NAMALWA (cell line): Measurements from ENCODE around the gene ACVRL1.
A peak's percentile ranks its signal among the peaks of the same experiment; 100 is the strongest.

Experiments used
- DNase-seq: peaks from one replicate; pipeline ENCODE4 v3.0.0-alpha.2; 2015; ENCODE audit warnings: low spot score

The ACVRL1 gene

DNA sequence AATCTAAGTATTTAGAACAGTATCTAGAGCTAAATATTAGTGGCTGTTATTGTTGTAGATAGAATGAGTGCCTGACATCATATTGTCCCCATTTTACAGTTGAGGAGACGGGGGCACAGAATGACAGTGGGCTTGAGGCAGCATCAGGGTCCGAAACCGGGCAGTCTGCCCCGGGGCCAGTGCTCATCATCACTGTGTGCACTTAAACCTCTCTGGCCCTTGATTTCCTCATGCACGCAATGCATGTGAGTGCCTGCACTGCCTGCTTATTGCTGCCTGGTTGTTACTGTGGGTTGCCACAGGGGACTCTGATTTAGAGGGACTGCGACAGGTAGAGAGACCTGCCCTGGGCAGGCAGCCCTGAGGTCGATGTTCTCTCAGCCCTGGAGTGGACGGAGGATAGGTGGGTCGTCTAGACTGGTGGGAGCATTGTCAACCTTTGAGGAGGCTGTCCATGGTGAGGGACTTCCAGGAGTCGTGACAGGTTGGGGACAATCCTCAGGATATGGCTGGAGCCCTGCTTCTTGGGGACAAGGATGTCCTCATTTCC is 9.8 kb downstream of the ACVRL1 start:
- no peak for DNase-seq

DNA sequence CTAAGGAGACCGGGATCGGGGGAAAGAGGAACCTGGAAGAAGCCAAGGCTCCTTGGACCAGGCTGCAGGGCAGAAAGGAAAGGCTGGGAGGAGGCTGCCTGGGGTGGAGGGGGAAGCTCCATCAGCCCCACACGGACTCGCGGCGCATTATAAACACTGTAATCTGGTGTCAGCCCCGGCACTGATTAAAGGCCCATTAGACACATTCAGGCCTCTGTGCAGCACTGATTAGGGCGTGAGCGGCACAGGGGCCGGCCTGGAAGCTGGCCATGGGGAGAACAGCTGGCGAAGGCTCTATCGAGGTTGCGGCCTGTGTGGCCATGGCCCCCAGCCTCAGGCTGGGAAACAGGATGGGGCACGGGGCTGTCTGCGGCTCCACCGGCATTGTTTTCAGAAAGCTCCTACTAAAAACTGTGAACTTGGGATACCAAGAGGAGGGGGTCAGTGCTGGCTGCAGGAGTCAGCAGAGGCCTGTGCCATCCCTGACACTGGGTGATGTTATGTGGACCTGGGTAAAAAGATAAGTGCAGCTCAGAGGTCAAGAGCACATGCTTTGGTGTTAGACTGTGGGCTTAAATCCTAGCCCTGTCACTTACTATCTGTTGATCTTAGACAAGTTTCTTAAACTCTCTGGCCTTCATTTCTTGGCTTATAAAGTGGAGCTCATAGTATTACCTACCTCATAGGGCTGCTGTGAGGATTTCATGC is 10.6 kb downstream of the ACVRL1 start:
- no peak for DNase-seq

DNA sequence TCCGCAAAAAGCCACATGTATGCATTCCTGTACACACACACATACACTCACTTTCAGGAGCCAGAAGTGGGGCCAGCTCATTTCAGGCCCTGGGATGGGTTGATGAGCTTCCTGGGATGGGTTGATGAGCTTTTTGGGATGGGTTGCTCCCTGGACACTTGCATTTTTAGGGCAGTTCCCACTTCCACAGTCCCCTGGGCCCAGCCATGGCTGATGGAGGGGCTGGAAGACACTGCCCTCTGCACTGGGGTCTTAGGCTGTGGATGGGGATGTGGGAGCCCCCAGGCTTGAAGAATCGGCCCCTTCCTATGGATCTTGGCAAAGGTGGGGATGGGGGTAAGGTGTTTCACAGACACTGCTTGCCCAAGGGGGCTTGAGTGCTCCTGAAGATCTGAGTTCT is 12.7 kb downstream of the ACVRL1 start:
- DNase-seq: no peak

DNA sequence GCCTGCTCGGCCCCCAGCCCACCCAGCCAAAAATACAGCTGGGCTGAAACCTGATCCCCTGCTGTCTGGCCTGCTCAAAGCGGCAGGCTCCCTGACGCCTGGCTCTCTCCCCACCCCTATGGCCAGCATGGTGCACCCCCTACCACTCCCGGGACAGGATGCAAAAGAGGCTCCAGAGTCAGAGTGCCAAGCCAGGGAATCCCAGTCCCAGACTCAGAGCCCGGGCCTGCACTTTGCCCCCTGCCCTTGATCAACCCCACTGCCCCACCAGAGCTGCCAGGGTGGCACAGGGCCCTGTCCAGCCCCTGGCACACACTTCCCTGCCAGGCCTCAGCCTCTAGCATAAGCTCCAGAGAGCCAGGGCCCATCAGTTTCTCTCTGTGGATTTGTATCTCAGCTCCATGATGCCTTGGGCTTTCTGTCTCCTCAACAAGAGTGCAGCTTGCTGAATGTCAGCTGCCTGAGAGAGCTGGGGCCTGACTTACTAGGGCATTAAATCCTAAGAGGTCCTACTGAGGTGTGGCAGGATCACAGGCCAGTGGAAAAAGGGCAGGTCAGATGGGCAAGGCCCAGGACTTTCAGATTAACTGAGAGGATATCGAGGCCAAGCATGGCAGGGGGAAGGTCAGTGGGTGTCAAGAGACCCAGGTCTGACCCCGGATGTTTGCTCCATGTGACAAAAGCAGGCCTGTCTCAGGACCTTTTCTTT is 13.9 kb downstream of the ACVRL1 start:
- no peak for DNase-seq

DNA sequence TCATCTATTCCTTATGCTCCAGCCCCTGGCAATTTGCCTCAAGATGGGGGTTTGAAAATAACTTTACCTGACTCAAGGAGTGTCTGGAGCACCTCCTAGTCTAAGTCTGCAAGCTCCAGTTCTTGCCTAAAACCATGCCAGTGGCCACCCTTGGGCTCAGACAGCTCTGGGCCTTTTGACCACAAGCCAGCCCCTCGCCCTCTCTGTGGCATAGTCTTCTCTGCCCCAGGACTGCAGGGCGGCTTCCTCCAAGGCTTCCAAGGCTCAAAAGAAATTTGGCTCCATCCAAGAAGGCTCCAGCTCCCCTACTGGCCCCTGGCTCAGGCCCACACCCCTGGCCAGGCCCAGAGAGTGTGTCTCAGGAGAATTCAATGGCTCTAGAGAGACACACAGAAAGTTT is 14.8 kb downstream of the ACVRL1 start:
- DNase-seq: no peak

DNA sequence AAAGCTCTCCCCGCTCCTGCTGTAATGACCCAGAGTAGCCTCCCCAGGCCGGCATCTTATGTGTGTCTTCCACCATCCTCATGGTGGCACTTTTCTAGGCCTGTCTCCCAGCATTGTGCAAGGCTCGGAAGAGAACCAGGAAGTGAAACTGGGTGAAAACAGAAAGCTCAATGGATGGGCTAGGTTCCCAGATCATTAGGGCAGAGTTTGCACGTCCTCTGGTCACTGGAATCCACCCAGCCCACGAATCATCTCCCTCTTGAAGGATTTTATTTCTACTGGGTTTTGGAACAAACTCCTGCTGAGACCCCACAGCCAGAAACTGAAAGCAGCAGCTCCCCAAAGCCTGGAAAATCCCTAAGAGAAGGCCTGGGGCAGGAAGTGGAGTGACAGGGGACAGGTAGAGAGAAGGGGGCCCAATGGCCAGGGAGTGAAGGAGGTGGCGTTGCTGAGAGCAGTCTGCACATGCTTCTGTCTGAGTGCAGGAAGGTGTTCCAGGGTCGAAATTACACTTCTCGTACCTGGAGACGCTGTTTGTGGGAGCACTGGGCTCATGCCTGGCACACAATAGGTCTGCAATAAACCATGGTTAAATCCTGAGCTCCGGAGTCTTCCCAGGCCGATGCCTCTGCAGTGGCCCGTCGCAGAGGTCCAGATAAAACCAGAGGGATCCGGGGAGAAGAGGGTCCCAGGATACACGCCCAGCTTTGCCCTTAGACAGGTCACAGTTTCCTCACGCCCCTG is 15.6 kb downstream of the ACVRL1 start:
- DNase-seq: peak; percentile 43

DNA sequence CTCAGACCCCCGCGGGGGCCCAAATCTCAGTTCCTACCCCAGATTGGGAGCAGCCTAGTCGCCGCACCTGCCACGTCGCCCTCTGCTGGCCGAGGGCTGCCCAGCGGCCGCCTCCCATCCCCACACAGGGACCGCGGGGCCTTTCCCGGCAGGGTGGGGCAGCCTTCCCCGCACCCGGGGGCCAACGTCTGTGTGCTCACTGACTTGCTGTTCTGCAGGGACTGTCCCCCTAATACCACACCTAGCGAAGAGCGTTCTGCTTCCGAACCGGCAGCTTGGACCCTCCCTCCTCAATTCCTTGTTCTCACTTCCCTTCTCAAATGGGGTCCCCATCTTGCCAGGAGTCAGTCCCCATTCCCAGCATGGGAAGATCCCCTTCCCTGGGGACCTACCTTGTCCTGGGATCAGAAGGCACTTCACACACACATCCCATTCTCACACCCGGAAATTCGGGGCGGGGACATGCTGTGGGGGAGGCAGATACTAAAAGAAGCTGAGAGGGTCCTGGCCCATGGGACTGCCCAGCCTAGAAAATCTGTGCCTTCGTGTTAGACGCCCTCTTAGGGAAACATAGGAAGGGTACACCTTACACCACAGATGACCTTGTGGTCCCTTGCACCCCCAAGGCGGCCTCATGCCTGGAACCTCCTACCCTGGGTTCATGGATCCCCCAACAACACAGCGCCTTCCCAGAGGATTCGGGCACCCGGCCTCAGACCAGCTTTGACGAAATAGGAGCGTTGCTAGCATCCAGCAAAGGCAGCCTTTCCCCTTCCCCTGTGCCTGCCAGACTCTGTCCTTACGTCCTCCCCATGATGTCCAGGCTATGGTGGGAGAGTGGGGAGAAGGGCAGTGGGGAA is 16.4 kb downstream of the ACVRL1 start:
- peak; percentile 44 for DNase-seq

DNA sequence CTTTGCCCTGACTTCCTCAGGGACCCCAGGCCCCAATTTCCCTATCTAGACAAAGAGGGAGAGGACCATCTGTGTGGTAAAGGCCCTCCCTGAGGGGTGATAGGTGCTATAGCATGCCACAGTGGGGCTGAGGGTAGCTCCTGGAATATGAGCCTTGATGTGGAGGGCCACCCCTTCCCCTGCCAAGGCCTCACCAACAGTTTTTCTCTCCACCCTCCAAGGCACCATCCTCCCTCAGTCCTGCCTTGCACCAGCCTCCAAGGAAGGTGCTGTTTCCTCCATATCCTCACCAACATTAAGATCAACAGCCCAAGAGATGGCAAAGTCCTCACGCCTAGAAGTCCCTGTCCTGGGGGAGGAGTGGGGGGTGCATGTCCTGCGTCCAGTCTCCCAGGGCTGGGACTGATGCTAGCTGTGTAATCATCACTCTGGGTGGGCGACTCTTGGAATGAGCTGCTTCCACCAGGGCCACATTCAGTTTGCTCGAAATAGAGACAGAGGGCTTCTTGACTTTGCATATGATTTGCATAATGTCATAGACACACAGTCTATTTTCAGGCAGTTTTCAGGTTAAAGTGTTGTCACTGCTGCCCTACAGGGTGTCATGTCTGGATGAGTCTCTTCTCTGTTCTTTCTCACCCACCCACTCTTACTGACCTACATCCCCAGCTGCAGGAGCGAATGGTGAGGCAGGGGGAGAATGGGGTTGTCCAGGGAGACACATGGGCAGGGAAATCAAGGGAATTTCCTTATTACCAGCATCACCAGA is 17.4 kb downstream of the ACVRL1 start:
- DNase-seq: peak; percentile 58

DNA sequence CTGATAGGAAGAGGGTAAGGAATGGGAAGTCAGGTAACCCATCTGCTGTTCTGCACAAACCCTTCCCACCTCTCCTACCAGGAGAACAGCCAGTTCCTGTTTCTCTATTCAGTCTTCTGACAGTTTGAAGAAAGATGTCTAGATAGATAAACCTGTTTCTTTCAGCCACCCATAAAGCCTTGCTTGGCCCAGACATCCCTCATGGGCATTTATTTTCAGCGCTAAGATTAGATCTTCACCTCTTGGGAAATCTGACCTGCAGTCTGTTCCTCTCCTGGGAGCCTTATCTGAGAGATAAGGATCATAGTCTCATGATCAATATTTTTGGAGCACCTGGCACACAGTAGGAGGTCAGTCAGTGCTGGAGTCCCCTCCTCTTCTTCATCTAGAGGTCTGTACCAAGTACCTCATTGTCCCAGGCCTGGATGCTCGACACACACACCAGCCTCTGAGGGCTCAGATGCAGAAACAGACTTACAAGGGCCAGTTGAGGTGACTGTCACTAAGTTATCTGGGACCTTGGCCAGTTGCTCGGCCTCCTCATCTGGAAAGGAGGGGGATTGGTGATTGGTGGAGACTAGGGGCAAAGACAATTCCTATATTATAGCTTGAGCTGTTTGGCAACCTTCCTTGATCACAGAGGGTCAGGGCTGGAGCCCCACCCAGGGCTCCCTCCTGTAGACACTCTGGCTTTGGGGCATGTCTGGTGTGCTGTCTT is 18.2 kb downstream of the ACVRL1 start:
- DNase-seq: no peak

DNA sequence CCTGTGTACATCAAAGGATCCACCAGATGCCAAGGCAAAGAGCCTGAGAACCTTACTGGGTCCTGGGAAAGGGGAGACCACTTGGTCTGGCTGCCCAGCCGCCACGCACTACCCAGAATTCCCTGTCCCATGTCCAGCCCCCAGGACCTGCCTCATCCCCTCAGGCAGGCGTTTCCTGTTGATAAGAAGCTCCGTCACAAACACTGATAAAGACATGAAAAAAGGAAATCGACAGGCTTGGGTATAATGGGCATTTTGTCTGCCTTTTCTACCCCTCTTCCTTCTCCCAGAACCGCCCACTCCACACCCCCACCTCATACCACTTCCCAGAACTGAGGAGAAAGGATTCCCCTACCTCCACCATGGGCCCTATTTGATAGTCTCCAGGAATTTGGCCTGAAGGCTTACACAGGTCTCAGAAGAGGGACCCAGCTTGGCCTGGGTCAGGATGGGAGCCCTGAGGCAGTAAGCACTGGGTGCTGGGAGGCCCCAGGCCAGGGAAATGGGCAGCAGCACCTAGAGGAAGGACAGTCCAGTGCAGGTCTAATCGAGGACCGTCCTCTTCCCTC is 18.8 kb downstream of the ACVRL1 start:
- DNase-seq: no peak

DNA sequence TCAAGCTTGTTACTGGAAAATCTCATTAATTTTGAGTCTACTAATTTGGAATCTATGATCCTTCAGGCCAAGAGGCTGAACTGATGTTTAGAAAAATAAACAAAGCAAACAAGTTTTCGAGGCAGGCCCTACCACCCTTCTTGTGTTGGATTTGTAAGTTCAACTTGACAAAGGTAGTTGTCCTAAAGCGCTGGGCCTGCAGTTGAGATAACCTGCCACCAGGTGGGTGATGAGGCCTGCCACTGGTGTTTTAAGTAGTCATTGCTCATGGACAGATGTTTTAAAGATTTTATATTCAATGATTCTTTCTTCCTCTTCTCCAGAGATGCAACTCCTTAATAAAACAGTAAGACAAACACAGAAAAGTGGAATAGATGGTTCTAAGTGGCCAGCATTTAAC is 19.4 kb downstream of the ACVRL1 start:
- DNase-seq: peak; percentile 72

DNA sequence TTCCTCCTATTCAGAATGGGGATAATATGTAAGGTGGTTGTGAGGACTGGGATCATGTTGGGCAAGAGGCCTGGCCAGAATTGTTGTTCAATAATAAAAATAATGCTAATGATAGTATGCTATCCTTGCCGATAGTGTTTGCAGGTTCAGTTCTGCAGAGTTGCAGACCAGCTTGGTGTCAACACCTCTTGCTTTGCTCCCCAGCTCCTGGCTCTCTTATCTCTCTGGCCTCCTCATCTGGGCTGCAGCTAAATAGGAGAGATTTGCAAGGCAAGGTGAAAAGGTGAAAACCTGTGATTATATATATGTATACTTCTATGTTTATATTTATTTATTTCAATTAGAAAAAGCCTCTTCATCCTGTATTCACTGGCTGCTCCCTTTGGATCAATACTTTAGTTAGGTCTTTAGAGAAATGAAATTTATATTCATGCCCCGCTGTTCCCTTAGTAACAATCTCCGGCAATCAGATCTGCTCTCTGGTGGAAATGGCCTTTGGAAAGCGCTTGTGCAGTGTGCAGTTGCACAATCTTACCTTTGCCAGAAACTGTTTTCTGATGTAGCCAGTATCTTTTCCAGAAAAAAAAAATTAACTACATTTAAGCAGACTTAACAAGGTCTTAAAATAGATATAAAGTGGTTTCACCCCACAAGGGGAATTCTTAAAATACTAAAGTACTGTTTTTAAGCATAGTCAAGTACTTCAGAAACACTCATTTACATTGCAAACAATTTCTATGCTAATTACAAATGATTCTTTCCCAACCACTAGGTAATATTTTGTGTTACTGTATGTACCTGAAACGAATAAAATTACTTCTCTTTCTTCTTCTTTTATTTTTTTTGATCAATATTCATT is 25.1 kb downstream of the ACVRL1 start:
- no peak for DNase-seq

DNA sequence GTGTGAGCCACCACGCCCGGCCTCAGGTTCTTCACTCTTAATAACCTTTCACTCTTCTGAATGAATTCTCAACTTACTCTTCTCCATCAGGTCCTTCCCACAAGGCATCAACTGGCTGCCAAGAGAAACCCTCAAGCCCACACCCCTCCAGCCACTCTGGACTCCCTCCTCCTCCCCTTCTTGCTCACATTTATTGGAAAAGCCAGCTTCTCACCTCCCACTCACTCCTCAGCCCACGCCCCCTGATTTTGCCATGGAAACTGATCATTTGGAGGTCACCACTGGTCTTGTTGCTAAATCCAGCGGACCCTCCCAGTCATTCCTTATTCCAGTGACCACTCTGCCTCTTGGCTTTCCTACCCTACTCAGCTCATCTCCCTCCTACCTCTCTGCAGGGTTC is 26.8 kb downstream of the ACVRL1 start:
- DNase-seq: no peak

DNA sequence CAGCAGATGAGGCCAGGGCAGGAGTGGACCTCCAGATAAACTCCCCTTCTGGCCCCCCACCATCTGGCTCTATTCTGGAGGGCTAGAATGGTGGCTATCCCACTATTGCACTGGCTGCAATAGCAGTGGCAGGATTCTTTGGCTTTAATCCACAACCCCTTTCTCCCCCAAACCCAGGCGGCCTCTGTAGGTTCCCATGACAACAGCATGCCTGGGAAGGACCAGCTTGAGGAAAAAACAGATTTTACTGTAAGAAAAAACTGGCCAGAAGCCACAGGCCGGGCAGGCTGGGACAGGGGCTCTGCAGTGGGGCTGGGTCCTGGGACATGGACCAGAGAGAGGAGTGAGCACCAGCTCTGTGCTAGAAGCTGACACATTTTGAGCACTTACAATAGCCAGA is 30.6 kb downstream of the ACVRL1 start:
- no peak for DNase-seq

DNA sequence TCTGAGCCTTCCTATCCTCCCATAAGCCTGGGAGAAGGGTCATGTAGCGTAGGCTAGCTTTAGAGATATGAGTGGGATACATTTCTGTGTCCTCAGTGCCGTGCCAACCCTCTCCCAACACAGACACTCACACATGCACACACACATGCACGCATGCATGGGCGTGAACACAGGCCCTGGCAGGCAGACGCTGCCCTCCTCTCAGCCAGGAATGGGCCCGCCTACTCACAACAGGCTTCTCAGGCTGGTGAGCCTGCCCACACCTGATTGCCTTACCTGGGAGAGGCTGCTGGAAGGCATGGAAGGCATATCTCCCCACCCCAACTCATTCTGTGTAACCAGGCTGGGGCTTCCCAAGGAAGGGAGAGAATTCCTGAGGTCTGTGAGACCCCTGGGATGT is 31.4 kb downstream of the ACVRL1 start:
- DNase-seq: no peak

DNA sequence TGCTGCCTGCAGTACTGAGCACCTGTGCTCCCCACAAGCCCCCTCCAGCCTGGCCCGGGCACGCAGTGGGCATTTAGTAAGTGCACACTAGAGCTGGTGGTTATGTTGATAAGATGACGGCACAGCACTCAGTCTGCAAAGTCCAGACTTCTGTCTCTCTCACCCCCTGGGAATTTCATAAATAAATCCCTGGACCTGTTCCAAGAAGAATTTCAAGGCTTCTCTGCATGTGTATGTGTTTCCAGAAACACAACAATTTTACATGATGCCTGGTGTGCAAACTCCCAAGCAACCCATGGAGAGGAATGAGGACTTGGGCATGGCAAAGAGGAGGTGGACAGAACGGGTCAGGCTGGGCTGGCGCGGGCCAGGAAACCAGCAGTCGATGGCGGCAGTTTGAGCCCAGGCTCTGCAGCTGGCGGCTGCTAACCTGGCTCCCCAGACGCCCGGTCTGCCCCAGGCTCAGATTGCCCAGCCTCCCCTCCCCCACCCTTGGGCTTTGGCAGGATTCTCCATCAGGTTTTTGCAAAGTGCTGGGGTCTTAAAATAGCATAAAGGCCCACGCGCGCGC is 33.8 kb downstream of the ACVRL1 start:
- no peak for DNase-seq

DNA sequence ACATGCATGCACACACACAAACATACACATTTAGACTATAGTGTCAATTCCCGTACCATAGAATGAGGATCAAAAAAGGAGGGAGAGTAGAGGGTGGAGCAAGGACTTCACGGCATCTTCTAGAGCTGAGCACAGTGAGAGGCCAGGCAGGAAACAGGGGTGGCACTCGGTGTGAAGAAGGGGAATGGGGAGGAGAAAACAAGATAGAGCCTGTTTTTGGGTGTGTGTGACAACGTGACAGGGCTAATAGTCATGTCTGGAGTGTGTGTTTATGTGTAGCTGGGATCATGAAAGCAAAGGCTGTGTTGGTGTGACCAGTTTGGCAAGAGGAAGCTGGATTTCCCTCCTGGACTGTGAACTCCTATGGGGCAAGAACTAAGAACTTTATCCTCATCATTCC is 34.3 kb downstream of the ACVRL1 start:
- DNase-seq: no peak

DNA sequence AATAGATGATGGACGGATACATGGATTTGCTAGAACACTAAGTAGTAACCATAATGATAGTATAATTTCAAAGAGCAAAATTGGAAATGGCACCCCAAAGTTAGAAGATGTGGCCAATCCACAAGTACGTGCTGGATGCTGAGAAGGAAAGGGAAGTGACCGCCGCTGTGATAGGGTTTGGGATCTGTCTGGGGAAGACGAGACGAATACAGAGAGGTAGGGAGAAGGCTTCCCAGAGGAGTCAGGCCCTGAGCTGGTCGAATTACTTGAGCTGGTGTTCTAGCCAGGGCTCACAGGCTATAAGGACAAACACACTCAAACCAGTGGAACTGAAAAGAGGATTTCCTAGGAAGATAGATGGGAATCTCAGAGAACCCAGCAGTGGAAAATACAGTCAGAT is 34.8 kb downstream of the ACVRL1 start:
- DNase-seq: no peak

DNA sequence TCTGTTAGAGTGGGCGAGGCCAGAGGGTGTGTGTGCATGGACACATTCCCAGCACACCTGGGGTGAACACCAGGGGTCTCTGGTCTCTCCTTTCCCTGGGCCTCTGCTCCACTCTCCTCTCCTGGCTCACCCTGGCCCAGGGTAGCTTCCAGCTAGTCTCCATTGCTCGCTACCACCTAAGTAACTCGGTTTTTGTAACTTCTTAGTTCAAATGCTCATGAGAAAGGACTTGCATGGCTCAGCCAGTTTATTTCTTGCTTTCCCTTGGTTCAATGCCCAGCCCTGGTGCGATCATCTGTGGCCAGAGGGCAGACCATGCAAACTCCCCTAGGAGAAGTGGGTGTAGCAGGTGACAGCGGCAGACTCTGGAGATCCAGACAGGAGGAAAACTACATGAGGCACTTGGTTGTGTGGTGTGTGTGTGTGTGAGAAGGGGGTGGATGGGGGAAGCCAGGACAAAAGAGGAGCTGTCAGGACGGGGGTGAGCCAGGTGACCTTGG is 35.2 kb downstream of the ACVRL1 start:
- no peak for DNase-seq
